BLaER1 (cell line): ENCODE measurements around the gene CALY.

Experiments
- H3K27ac ChIP-seq: shearing (Covaris generic); formaldehyde crosslinking; 2 replicates; pipeline ENCODE4 v1.8.1; 2022
- H3K27me3 ChIP-seq: shearing (Covaris generic); formaldehyde crosslinking; 2 replicates; pipeline ENCODE4 v1.8.1; 2022
- H3K36me3 ChIP-seq: shearing (Covaris generic); formaldehyde crosslinking; 2 replicates; pipeline ENCODE4 v1.8.1; 2022
- H3K4me1 ChIP-seq: shearing (Covaris generic); formaldehyde crosslinking; 2 replicates; pipeline ENCODE4 v1.8.1; 2022
- H3K4me2 ChIP-seq: shearing (Covaris generic); formaldehyde crosslinking; 2 replicates; pipeline ENCODE4 v1.8.1; 2022
- H3K4me3 ChIP-seq: shearing (Covaris generic); formaldehyde crosslinking; 2 replicates; pipeline ENCODE4 v1.8.1; 2022
- H3K9ac ChIP-seq: shearing (Covaris generic); formaldehyde crosslinking; 2 replicates; pipeline ENCODE4 v1.8.1; 2022
- H3K9me3 ChIP-seq: shearing (Covaris generic); formaldehyde crosslinking; 2 replicates; pipeline ENCODE4 v1.8.1; 2022
- H4K20me1 ChIP-seq: shearing (Covaris generic); formaldehyde crosslinking; 2 replicates; pipeline ENCODE4 v1.8.1; 2022
- Cebpa-rat ChIP-seq: shearing (Covaris generic); IDR thresholded peaks from 2 replicates; pipeline ENCODE4 v1.8.1; 2022

The CALY gene

GRCh38 chr10:133343558-133343957 is 6.9 kb upstream of the CALY start:
- Histone ChIP-seq H4K20me1 (no peaks in the 10 kb centered on the region), H3K9me3 (peaks cover 18% of the 10 kb centered on the region), H3K36me3 (no peaks in the 10 kb centered on the region), H3K9ac (no peak overlapping the region), H3K4me3 (no peak overlapping the region), H3K27me3 (no peaks in the 10 kb centered on the region), H3K4me2 (no peak overlapping the region), H3K4me1 (peaks cover 17% of the 10 kb centered on the region), H3K27ac (no peak overlapping the region)
- no peak for TF ChIP-seq Cebpa-rat

GRCh38 chr10:133342942-133343341 is 6.2 kb upstream of the CALY start:
- peaks cover 24% of the 10 kb centered on the region for H3K9me3 ChIP-seq
- no peak for TF ChIP-seq Cebpa-rat
- no peaks in the 10 kb centered on the region for H3K36me3 ChIP-seq
- H3K9ac ChIP-seq = no peak overlapping the region
- no peak overlapping the region for H3K4me3 ChIP-seq
- H3K4me2 ChIP-seq = no peak overlapping the region
- H4K20me1 ChIP-seq = no peaks in the 10 kb centered on the region
- H3K4me1 ChIP-seq = peaks cover 17% of the 10 kb centered on the region
- H3K27me3 ChIP-seq = peaks cover 5% of the 10 kb centered on the region
- no peak overlapping the region for H3K27ac ChIP-seq

GRCh38 chr10:133341983-133342382 is 5.3 kb upstream of the CALY start:
- H3K27me3 ChIP-seq = peaks cover 15% of the 10 kb centered on the region

GRCh38 chr10:133339708-133340380 is 3.1 kb upstream of the CALY start:
- Histone ChIP-seq H3K4me1 (peaks cover 30% of the 10 kb centered on the region), H4K20me1 (no peaks in the 10 kb centered on the region), H3K36me3 (no peaks in the 10 kb centered on the region), H3K27me3 (peaks cover 36% of the 10 kb centered on the region), H3K4me2 (no peak overlapping the region), H3K4me3 (no peak overlapping the region), H3K27ac (no peak overlapping the region), H3K9ac (no peak overlapping the region), H3K9me3 (peaks cover 44% of the 10 kb centered on the region)
- TF ChIP-seq Cebpa-rat = no peak

More at GRCh38 chr10:133341983-133342382, 5.3 kb upstream of the CALY start:
- Histone ChIP-seq H3K9ac (no peak overlapping the region), H3K27ac (no peak overlapping the region), H3K36me3 (no peaks in the 10 kb centered on the region), H3K4me3 (no peak overlapping the region), H3K4me1 (peaks cover 21% of the 10 kb centered on the region), H3K9me3 (peaks cover 33% of the 10 kb centered on the region), H4K20me1 (no peaks in the 10 kb centered on the region), H3K4me2 (no peak overlapping the region)
- TF ChIP-seq Cebpa-rat = no peak

- no peak for TF ChIP-seq Cebpa-rat
- H3K9ac ChIP-seq = no peak overlapping the region
- H3K27ac ChIP-seq = no peak overlapping the region
- peaks cover 49% of the 10 kb centered on the region for H3K9me3 ChIP-seq
- peaks cover 48% of the 10 kb centered on the region for H3K27me3 ChIP-seq
- peaks cover 23% of the 10 kb centered on the region for H3K4me1 ChIP-seq
- H3K4me3 ChIP-seq = no peak overlapping the region
- no peaks in the 10 kb centered on the region for H4K20me1 ChIP-seq
- H3K4me2 ChIP-seq = no peak overlapping the region
- no peaks in the 10 kb centered on the region for H3K36me3 ChIP-seq
These were observed 1.7 kb upstream of the CALY start for GRCh38 chr10:133338080-133339071.

DNA sequence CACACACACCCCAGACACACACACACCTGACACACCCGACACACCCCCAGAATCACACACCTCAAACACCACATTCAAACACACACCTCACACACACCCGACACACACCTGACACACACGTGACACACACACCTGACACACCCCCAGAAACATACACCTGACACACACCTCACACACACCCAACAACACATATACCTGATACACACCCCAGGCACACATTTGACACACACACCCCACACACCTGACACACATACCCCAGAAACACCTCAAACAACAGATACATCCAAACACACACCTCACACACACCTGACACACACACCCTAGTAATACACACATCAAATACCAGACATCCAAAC is 652 bp upstream of the CALY start:
- no peak overlapping the region for H3K9ac ChIP-seq
- no peak overlapping the region for H3K27ac ChIP-seq
- no peak for TF ChIP-seq Cebpa-rat
- no peaks in the 10 kb centered on the region for H3K36me3 ChIP-seq
- peak overlapping the region; percentile 49 for H3K4me2 ChIP-seq
- peaks cover 56% of the 10 kb centered on the region for H3K27me3 ChIP-seq
- peaks cover 23% of the 10 kb centered on the region for H3K4me1 ChIP-seq
- H3K4me3 ChIP-seq = no peak overlapping the region
- peaks cover 49% of the 10 kb centered on the region for H3K9me3 ChIP-seq
- no peaks in the 10 kb centered on the region for H4K20me1 ChIP-seq

DNA sequence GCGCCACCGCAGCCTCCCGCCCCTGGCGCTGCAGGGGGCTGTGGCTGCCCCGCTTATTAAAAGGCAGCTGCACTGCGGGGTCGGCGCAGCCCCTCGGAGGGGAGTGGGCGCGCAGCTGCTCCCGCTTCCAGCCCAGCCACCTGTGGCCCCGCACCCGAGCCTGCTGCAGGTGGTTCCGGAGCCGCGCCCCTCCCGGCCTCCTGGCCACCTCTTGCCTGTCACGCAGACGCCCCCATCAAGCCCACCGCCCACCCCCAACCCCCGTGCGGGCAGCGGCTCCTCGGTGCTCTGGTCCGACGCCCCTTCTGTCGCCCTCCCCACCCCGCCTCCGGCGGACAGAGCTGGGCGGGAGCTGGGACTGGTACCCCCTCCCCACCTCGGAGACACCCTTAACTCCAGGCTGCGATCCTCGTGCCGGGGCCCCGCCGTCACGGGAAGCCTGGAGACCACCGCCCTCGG is 549 bp downstream of the CALY start:
- Histone ChIP-seq H3K4me1 (peaks cover 23% of the 10 kb centered on the region), H3K9me3 (peaks cover 49% of the 10 kb centered on the region), H3K27me3 (peaks cover 66% of the 10 kb centered on the region), H3K4me2 (peak overlapping the region; percentile 49), H3K9ac (no peak overlapping the region), H3K36me3 (no peaks in the 10 kb centered on the region), H3K27ac (no peak overlapping the region), H3K4me3 (no peak overlapping the region), H4K20me1 (no peaks in the 10 kb centered on the region)
- TF ChIP-seq Cebpa-rat = no peak

- Histone ChIP-seq H3K9me3 (peaks cover 49% of the 10 kb centered on the region), H3K4me2 (0 out of 2 replicates have a peak overlapping the region, but pooled peaks have one; percentile 9), H3K27ac (no peak overlapping the region), H3K36me3 (no peaks in the 10 kb centered on the region), H3K9ac (no peak overlapping the region), H3K27me3 (peaks cover 66% of the 10 kb centered on the region), H3K4me3 (0 out of 2 replicates have a peak overlapping the region, but pooled peaks have one; percentile 25), H4K20me1 (no peaks in the 10 kb centered on the region), H3K4me1 (peaks cover 23% of the 10 kb centered on the region)
- TF ChIP-seq Cebpa-rat = no peak
These were observed 1.2 kb downstream of the CALY start for GRCh38 chr10:133335246-133336117.

GRCh38 chr10:133334503-133335245 is 2.0 kb downstream of the CALY start:
- no peak for TF ChIP-seq Cebpa-rat
- H3K27ac ChIP-seq = no peak overlapping the region
- H3K27me3 ChIP-seq = peaks cover 66% of the 10 kb centered on the region
- no peak overlapping the region for H3K4me3 ChIP-seq
- no peaks in the 10 kb centered on the region for H3K36me3 ChIP-seq
- H3K9me3 ChIP-seq = peaks cover 49% of the 10 kb centered on the region
- H3K9ac ChIP-seq = no peak overlapping the region
- no peak overlapping the region for H3K4me2 ChIP-seq
- no peaks in the 10 kb centered on the region for H4K20me1 ChIP-seq
- H3K4me1 ChIP-seq = peaks cover 23% of the 10 kb centered on the region
